Measurements from ENCODE around the gene ST3GAL3. TPM values are rescaled to one million over a fixed set of nuclear protein-coding genes. Genes with fewer than 3 reads are reported as not detected.

Gene ST3GAL3
- total RNA-seq, 1 donor from 2014 or later: 14.9 TPM

DNA sequence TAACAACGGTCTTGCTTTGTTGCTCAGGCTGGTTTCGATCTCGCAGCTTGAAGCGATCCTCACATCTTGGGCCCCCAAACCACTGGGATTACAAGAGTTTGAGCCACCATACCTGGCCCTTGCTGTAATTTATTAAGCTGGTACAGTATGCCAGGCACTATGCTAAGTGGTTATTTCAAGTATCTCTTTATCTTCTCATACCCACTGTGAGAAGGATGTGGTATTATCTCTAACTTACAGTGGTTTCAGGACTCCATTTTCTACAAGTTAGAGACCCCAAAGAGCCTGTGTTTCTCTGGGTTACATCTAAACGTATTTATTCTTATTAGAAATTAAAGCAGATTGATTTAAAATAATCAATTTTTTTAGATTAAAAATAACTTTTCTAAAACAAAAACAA lies 8.1 kb upstream of the ST3GAL3 start:
- Mint-ChIP-seq H3K36me3 (ENCODE audit: low read depth, unreplicated experiment) (peaks cover 11% of the 10 kb centered on the region), H3K27me3 (ENCODE audit: unreplicated experiment) (no peaks in the 10 kb centered on the region), H3K4me1 (ENCODE audit: unreplicated experiment) (no peaks in the 10 kb centered on the region), H3K4me3 (ENCODE audit: unreplicated experiment) (no peak overlapping the region), H3K9me3 (ENCODE audit: unreplicated experiment) (no peaks in the 10 kb centered on the region), H3K27ac (ENCODE audit: unreplicated experiment) (no peak overlapping the region)
- DNase-seq (ENCODE audit: low spot score): no peak
- TF ChIP-seq, protein P1, sequence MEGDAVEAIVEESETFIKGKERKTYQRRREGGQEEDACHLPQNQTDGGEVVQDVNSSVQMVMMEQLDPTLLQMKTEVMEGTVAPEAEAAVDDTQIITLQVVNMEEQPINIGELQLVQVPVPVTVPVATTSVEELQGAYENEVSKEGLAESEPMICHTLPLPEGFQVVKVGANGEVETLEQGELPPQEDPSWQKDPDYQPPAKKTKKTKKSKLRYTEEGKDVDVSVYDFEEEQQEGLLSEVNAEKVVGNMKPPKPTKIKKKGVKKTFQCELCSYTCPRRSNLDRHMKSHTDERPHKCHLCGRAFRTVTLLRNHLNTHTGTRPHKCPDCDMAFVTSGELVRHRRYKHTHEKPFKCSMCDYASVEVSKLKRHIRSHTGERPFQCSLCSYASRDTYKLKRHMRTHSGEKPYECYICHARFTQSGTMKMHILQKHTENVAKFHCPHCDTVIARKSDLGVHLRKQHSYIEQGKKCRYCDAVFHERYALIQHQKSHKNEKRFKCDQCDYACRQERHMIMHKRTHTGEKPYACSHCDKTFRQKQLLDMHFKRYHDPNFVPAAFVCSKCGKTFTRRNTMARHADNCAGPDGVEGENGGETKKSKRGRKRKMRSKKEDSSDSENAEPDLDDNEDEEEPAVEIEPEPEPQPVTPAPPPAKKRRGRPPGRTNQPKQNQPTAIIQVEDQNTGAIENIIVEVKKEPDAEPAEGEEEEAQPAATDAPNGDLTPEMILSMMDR (IDR thresholded peaks at IDR 0.05; ENCODE audit: unreplicated experiment): no peak

DNA sequence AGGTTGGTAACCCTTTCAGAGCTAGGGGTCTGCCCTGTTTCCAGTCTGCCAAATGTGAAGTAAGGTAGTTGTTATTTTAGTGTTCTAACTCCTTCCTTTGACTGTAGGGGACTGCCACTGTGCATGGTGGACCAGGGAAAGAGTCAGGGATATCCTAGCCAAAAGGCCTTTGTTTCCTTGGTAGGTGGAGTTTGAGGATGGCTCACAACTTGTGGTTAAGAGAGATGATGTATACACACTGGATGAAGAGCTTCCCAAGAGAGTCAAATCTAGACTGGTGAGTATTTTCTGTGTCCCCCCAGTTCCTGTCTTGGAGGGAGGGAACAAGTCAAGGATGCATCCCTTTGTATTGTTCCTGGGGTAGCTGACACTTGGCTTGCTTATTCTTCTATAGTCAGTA lies 3.5 kb upstream of the ST3GAL3 start:
- Mint-ChIP-seq H3K27me3 (ENCODE audit: unreplicated experiment) (peaks cover 2% of the 10 kb centered on the region), H3K4me3 (ENCODE audit: unreplicated experiment) (peak overlapping the region; percentile 61), H3K36me3 (ENCODE audit: low read depth, unreplicated experiment) (peaks cover 22% of the 10 kb centered on the region), H3K4me1 (ENCODE audit: unreplicated experiment) (peaks cover 5% of the 10 kb centered on the region), H3K27ac (ENCODE audit: unreplicated experiment) (no peak overlapping the region), H3K9me3 (ENCODE audit: unreplicated experiment) (no peaks in the 10 kb centered on the region)
- TF ChIP-seq, protein P1 (IDR thresholded peaks at IDR 0.05; ENCODE audit: unreplicated experiment): no peak
- DNase-seq (ENCODE audit: low spot score): no peak

DNA sequence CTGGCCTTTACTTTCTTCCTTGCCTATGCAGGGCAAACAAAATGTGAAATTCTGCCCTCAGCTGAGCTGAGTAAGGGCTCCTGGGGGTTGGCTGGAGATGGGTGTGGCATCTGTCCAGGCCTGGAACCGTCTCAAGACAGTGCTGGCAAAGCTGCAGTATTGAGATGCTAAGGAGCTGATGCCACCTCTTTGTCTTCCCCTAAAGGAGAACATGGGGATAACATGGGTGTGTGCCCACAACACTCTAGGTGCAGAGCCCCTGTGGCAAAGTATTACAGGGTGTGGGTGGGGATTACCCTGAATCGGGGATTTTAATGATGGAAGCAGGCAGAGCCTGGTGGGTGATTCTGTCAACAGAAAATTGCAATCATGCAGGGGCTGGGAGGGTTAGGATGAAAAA lies 2.5 kb upstream of the ST3GAL3 start:
- peaks cover 7% of the 10 kb centered on the region for H3K4me1 Mint-ChIP-seq (ENCODE audit: unreplicated experiment)
- TF ChIP-seq, protein P1 (IDR thresholded peaks at IDR 0.05; ENCODE audit: unreplicated experiment): no peak
- H3K27ac Mint-ChIP-seq (ENCODE audit: unreplicated experiment): no peak overlapping the region
- no peak overlapping the region for H3K4me3 Mint-ChIP-seq (ENCODE audit: unreplicated experiment)
- no peaks in the 10 kb centered on the region for H3K9me3 Mint-ChIP-seq (ENCODE audit: unreplicated experiment)
- peaks cover 22% of the 10 kb centered on the region for H3K36me3 Mint-ChIP-seq (ENCODE audit: low read depth, unreplicated experiment)
- DNase-seq (ENCODE audit: low spot score): no peak
- peaks cover 2% of the 10 kb centered on the region for H3K27me3 Mint-ChIP-seq (ENCODE audit: unreplicated experiment)

DNA sequence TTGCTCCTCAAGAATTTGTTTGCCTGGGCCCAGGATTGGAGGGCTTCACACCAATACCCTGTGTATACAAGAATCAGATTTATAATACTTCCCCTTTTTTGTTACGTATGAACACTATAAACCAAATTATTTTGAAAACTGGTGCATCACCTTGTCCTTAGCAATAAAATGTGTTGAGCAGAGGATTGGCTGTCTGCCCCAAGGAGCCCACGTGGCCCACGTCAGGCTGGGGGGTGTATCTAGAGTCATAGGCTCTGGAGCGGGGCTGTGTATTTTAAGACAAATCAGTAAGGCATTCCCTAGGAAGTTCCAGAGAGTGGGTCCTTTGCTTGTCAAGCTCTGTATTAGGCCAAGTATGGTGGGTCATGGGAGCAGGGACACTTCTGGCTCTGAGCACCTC lies 2.0 kb upstream of the ST3GAL3 start:
- peaks cover 7% of the 10 kb centered on the region for H3K4me1 Mint-ChIP-seq (ENCODE audit: unreplicated experiment)
- H3K4me3 Mint-ChIP-seq (ENCODE audit: unreplicated experiment): no peak overlapping the region
- no peaks in the 10 kb centered on the region for H3K9me3 Mint-ChIP-seq (ENCODE audit: unreplicated experiment)
- peaks cover 22% of the 10 kb centered on the region for H3K36me3 Mint-ChIP-seq (ENCODE audit: low read depth, unreplicated experiment)
- TF ChIP-seq, protein P1 (IDR thresholded peaks at IDR 0.05; ENCODE audit: unreplicated experiment): no peak
- H3K27me3 Mint-ChIP-seq (ENCODE audit: unreplicated experiment): peaks cover 2% of the 10 kb centered on the region
- no peak overlapping the region for H3K27ac Mint-ChIP-seq (ENCODE audit: unreplicated experiment)
- DNase-seq (ENCODE audit: low spot score): no peak

DNA sequence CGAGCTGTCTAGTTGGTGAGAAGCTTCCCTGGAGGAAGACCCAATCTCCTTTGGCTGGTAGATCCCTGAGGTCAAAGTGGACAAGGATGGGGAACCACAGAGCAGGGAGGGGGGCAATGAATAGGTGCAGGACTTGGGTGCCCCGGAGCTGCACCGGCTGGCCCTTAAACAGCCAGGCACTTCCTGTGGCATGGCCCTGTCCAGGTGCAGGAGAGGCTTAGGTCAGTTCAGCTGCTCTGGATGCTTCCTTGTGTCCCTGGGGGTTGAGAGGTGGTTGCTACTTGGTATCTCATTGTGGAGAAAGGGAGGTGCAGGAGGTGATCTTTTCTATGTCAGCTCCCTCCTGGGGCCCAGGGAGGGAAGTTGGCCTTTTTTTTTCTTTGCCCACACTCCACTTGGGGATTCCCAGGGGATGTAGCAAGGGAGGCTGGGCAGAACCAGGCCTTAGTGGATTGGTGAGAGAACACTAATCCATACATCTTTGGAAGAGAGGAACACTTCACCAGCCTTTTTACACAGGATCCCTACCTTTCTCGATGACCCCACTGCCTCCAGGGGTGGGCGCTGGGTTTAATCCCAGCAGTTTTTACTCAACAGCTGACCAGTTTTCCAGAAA lies 1.2 kb upstream of the ST3GAL3 start:
- H3K4me3 Mint-ChIP-seq (ENCODE audit: unreplicated experiment): peak overlapping the region; percentile 47
- peaks cover 22% of the 10 kb centered on the region for H3K36me3 Mint-ChIP-seq (ENCODE audit: low read depth, unreplicated experiment)
- no peak for DNase-seq (ENCODE audit: low spot score)
- H3K27ac Mint-ChIP-seq (ENCODE audit: unreplicated experiment): no peak overlapping the region
- H3K4me1 Mint-ChIP-seq (ENCODE audit: unreplicated experiment): peaks cover 7% of the 10 kb centered on the region
- no peaks in the 10 kb centered on the region for H3K9me3 Mint-ChIP-seq (ENCODE audit: unreplicated experiment)
- peaks cover 2% of the 10 kb centered on the region for H3K27me3 Mint-ChIP-seq (ENCODE audit: unreplicated experiment)
- TF ChIP-seq, protein P1 (IDR thresholded peaks at IDR 0.05; ENCODE audit: unreplicated experiment): no peak

Measured in endothelial cell (in vitro differentiated cells).